IPS DF 6.9 (cell line): ENCODE results near the gene C10orf90.

ENCODE experiments used
- DNase-seq: peaks from one replicate; pipeline ENCODE4 v3.0.0-alpha.2; 2013; ENCODE audit warnings: low read depth, low spot score
- H3K27ac ChIP-seq: one replicate; pipeline ENCODE4 v1.5.1; 2013; ENCODE audit warnings: low read length, control low read depth
- H3K27me3 ChIP-seq: 2 replicates; pipeline ENCODE4 v1.6.1; 2013; ENCODE audit warnings: mild to moderate bottlenecking, low read length; ENCODE audit not compliant: control insufficient read depth, insufficient read depth
- H3K36me3 ChIP-seq: 2 replicates; pipeline ENCODE4 v1.6.1; 2013; ENCODE audit warnings: low read length; ENCODE audit not compliant: control insufficient read depth, insufficient read depth
- H3K4me1 ChIP-seq: 2 replicates; pipeline ENCODE4 v1.6.1; 2013; ENCODE audit warnings: low read length; ENCODE audit not compliant: control insufficient read depth, insufficient read depth
- H3K4me3 ChIP-seq: 2 replicates; pipeline ENCODE4 v1.5.1; 2013; ENCODE audit warnings: mild to moderate bottlenecking, low read length
- H3K9me3 ChIP-seq: 2 replicates; pipeline ENCODE4 v1.6.1; 2013; ENCODE audit warnings: low read length, inconsistent platforms; ENCODE audit not compliant: control insufficient read depth, insufficient read depth
- WGBS: extraction: QIAGEN DNeasy Blood & Tissue Kit; methylation state at CpG from one replicate; pipeline ENCODE4 v1.1.7; 2013; ENCODE audit warnings: mixed read lengths, missing lambda C conversion rate; ENCODE audit not compliant: insufficient read length, insufficient coverage; 5-methylcytosine and 5-hydroxymethylcytosine counted together

C10orf90 gene

GRCh38 chr10:126398924-126399323 lies 271.6 kb downstream of the C10orf90 start:
- Histone ChIP-seq H3K27me3 (no peaks in the 10 kb centered on the region), H3K4me1 (peaks cover 2% of the 10 kb centered on the region), H3K36me3 (no peaks in the 10 kb centered on the region), H3K9me3 (no peaks in the 10 kb centered on the region), H3K4me3 (no peak overlapping the region), H3K27ac (no peak overlapping the region)
- no CpG with 5 or more reads among the region's 4 CpGs for WGBS
- DNase-seq = no peak

GRCh38 chr10:126398383-126398743 lies 272.1 kb downstream of the C10orf90 start:
- Histone ChIP-seq H3K27ac (no peak overlapping the region), H3K27me3 (no peaks in the 10 kb centered on the region), H3K9me3 (no peaks in the 10 kb centered on the region), H3K36me3 (no peaks in the 10 kb centered on the region), H3K4me3 (no peak overlapping the region), H3K4me1 (peaks cover 2% of the 10 kb centered on the region)
- DNase-seq = no peak
- WGBS = no CpG with 5 or more reads among the region's 3 CpGs

DNA sequence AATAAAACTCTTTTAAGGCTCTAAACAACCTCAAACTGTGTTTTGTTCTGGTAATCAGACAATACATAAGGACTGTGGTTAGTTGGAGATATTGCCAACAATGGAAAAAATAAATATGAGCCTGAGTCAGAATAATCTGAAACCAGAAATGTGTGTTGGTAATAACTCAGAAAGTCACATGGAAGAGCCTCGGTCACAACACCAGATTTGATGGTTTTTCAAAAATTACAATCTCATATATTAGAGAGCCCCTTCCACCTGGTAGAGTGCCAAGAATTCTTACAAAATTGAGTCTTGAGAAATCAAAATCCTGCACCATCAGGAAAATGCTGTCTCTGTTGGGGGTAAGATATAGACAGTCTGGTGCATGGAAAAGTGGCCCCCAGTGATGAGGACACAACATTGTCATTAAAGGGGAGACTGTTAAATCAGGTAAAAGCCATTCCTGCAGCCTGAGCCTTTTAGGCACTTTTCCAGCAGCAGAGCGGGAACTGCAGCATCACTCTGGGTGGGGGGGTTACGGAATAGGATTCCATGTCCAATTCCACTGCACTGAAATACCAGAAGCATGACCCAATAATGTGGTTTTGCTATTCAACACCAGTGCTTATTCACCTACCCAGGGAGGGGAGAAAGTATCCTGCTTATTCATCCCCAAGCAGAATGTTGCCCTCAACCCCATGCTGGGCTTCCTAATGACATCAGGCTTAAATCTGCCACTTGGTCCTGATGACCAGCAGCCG lies 272.7 kb downstream of the C10orf90 start:
- Histone ChIP-seq H3K27me3 (no peaks in the 10 kb centered on the region), H3K36me3 (no peaks in the 10 kb centered on the region), H3K9me3 (no peaks in the 10 kb centered on the region), H3K4me1 (peaks cover 2% of the 10 kb centered on the region), H3K4me3 (no peak overlapping the region), H3K27ac (no peak overlapping the region)
- no CpG with 5 or more reads among the region's 4 CpGs for WGBS
- no peak for DNase-seq

- Histone ChIP-seq H3K9me3 (no peaks in the 10 kb centered on the region), H3K4me3 (no peak overlapping the region), H3K36me3 (no peaks in the 10 kb centered on the region), H3K27ac (no peak overlapping the region), H3K27me3 (no peaks in the 10 kb centered on the region), H3K4me1 (peaks cover 2% of the 10 kb centered on the region)
- WGBS = no CpG with 5 or more reads among the region's 3 CpGs
- no peak for DNase-seq
These were observed 273.3 kb downstream of the C10orf90 start for GRCh38 chr10:126397156-126397555.

- no peak for DNase-seq
- Histone ChIP-seq H3K27me3 (no peaks in the 10 kb centered on the region; the same call in 1 of the 2 replicates), H3K4me3 (no peak overlapping the region), H3K36me3 (no peaks in the 10 kb centered on the region), H3K9me3 (no peaks in the 10 kb centered on the region), H3K4me1 (peaks cover 2% of the 10 kb centered on the region), H3K27ac (no peak overlapping the region)
- no CpG with 5 or more reads among the region's 2 CpGs for WGBS
These were observed 275.5 kb downstream of the C10orf90 start for GRCh38 chr10:126394948-126395347.

DNA sequence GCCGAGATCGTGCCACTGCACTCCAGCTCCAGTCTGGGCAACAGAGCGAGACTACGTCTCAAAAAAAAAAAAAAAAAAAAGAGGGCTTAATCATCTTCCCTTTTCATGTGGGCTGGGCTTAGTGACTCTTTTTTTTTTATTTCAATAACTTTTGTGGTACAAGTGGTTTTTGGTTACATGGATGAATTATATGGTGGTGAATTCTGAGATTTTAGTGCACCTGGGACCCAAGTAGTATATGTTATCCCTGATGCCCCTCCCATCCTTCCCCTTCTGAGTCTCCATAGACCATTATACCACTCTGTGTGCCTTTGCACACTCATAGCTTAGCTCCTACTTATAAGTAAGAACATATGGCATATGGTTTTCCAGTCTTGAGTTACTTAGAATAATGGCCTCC lies 277.4 kb downstream of the C10orf90 start:
- Histone ChIP-seq H3K27me3 (peaks cover 14% of the 10 kb centered on the region; the same call in 1 of the 2 replicates), H3K4me3 (no peak overlapping the region), H3K9me3 (no peaks in the 10 kb centered on the region), H3K27ac (no peak overlapping the region), H3K36me3 (no peaks in the 10 kb centered on the region; the same call in 1 of the 2 replicates), H3K4me1 (peaks cover under 1% of the 10 kb centered on the region; the same call in 1 of the 2 replicates)
- WGBS = no CpG with 5 or more reads among the region's 4 CpGs
- DNase-seq = no peak

GRCh38 chr10:126392469-126392868 lies 278.0 kb downstream of the C10orf90 start:
- WGBS = no CpG with 5 or more reads among the region's 8 CpGs
- H3K27me3 ChIP-seq = peaks cover 16% of the 10 kb centered on the region; the same call in 1 of the 2 replicates
- DNase-seq = no peak
- no peaks in the 10 kb centered on the region for H3K4me1 ChIP-seq
- no peak overlapping the region for H3K27ac ChIP-seq
- H3K9me3 ChIP-seq = no peaks in the 10 kb centered on the region
- no peaks in the 10 kb centered on the region; the same call in 1 of the 2 replicates for H3K36me3 ChIP-seq
- H3K4me3 ChIP-seq = no peak overlapping the region

DNA sequence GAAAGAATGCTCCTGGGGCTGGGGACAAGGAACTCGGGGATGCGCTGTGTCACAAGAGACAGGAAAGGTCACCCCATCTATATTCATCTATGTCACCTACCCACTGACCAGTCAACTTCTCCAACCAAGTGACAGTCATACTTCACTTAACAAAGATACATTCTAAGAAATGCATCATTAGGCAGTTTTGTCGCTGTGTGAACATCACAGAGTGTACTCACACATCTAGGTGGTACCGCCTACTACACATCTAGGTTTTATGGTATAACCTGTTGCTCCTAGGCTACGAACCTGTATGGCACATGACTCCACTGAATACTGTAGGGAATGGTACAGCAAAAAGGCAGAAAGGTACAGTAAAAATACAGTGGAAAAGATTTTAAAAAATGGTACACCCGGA lies 278.4 kb downstream of the C10orf90 start:
- Histone ChIP-seq H3K27me3 (peaks cover 20% of the 10 kb centered on the region; the same call in 1 of the 2 replicates), H3K4me3 (no peak overlapping the region), H3K27ac (no peak overlapping the region), H3K36me3 (no peaks in the 10 kb centered on the region; the same call in 1 of the 2 replicates), H3K4me1 (no peaks in the 10 kb centered on the region), H3K9me3 (no peaks in the 10 kb centered on the region)
- no CpG with 5 or more reads among the region's 6 CpGs for WGBS
- no peak for DNase-seq

DNA sequence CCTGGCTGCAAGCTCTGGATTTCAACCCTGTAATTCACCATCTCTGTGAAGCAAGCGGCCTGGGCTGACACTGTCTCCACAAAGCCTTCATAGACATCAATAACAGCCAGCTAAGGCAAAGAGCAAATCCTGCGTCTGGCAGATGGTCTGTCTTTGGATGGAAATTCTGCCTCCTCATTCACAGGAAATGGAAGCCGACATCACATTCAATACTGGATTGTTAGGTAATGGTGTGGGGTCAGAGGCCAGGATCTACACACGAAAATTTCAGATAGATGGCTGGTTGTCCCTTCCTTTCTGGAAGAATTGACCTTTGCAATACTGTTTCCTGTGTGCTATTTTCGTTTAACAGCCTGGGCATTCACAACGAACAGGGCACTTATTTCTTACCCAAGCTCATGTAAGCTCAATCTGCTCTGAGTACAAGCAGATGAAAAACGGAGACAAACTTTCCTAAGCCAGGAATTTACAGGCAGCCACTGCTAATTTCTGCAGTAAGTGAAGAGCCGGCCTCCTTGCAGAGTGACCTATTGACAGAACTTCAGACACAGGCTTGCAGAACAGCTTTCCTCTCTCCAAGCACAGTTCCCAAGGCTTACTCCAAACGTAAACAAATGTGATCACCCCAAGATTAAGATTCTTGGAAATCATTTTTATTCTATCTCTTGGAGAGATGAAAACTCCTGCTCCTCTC lies 279.2 kb downstream of the C10orf90 start:
- whole genome bisulfite sequencing = no CpG with 5 or more reads among the region's 9 CpGs
- Histone ChIP-seq H3K36me3 (no peaks in the 10 kb centered on the region; the same call in 1 of the 2 replicates), H3K27me3 (peaks cover 20% of the 10 kb centered on the region; the same call in 1 of the 2 replicates), H3K4me3 (no peak overlapping the region), H3K9me3 (no peaks in the 10 kb centered on the region), H3K27ac (no peak overlapping the region), H3K4me1 (no peaks in the 10 kb centered on the region; the same call in 1 of the 2 replicates)
- no peak for DNase-seq

GRCh38 chr10:126390324-126390723 lies 280.2 kb downstream of the C10orf90 start:
- Histone ChIP-seq H3K27me3 (peaks cover 20% of the 10 kb centered on the region; the same call in 1 of the 2 replicates), H3K27ac (no peak overlapping the region), H3K4me3 (no peak overlapping the region), H3K4me1 (no peaks in the 10 kb centered on the region; the same call in 1 of the 2 replicates), H3K9me3 (no peaks in the 10 kb centered on the region), H3K36me3 (no peaks in the 10 kb centered on the region; the same call in 1 of the 2 replicates)
- WGBS = 100% methylated on average over 4 of the region's 4 CpGs
- DNase-seq = no peak
